Testis (tissue), 3 donors: ENCODE data around the gene GNAT1. TPM values are rescaled to one million over a fixed set of nuclear protein-coding genes. Genes with fewer than 3 reads are reported as not detected.

Experiments used
- DNase-seq: peaks from one replicate; pipeline ENCODE4 v3.0.0-alpha.2; 2019
- H3K27ac ChIP-seq, 2 donors: fragments of 200-600 bp; sonication (generic); one replicate each; pipeline ENCODE4 v1.5.1; 2019
- H3K27me3 ChIP-seq: fragments of 200-600 bp; sonication (generic); one replicate; pipeline ENCODE4 v1.5.1; 2019
- H3K36me3 ChIP-seq: fragments of 200-600 bp; sonication (generic); one replicate; pipeline ENCODE4 v1.5.1; 2017; ENCODE audit warnings: low read depth; ENCODE audit errors: missing control alignments
- H3K4me1 ChIP-seq: fragments of 200-600 bp; sonication (generic); one replicate; pipeline ENCODE4 v1.5.1; 2019
- H3K4me3 ChIP-seq, 2 donors: fragments of 200-600 bp; sonication (generic); one replicate each; pipeline ENCODE4 v1.5.1; 2017 to 2019
- H3K9me3 ChIP-seq: fragments of 200-600 bp; sonication (generic); one replicate; pipeline ENCODE4 v1.5.1; 2017
- POLR2A ChIP-seq: fragments of 450-650 bp; IDR thresholded peaks from one replicate; pipeline ENCODE4 v1.6.1; 2017; ENCODE audit warnings: antibody characterized with exemption, mild to moderate bottlenecking, moderate library complexity
- WGBS, 2 donors: methylation state at CpG; one replicate each; pipeline ENCODE4 v1.1.5; 2018; 5-methylcytosine and 5-hydroxymethylcytosine counted together
- intact Hi-C: fragments of 100-400 bp; cut with DNase I; formaldehyde crosslinking; loops from one replicate; pipeline ENCODE4 v1.15.1; 2023; ENCODE audit warnings: low total_unique reads
- polyA plus RNA-seq: library from polyadenylated mRNA; stranded (reverse); fragments of 350-450 nt; fragmentation: Illumina TruSeq; extraction: RNeasy Lipid Tissue Mini Kit (QIAGEN cat#74804); gene quantifications from one replicate; pipeline ENCODE4 v1.2.3, GENCODE V29; 2014; ENCODE audit warnings: low read depth, low replicate concordance; ENCODE audit not compliant: insufficient read depth
- total RNA-seq, 2 donors: library from RNA; depleted of rRNA; stranded (reverse); fragments of >200 nt; gene quantifications; one replicate each; pipeline ENCODE4 v1.2.3, GENCODE V29; 2016
- TF ChIP-seq, protein P1 (sequence below), 3 experiments: fragments of 450-650 bp in 2 of 3; fragments of 200-600 bp in 1 of 3; sonication (generic) in 1 of 3; IDR thresholded peaks; one replicate each; pipeline ENCODE4 v1.5.1; 2016 to 2019; ENCODE audit warnings: antibody characterized with exemption in 3 of 3, mild to moderate bottlenecking in 2 of 3, moderate library complexity in 1 of 3

Gene GNAT1
- total and polyA plus RNA-seq, 3 donors from 2014 or later, result 0.93 to 2.3 (median 1.2) TPM

- intact Hi-C loops, result no loop called here
- TF ChIP-seq POLR2A, result no peak
- TF ChIP-seq, protein P1, sequence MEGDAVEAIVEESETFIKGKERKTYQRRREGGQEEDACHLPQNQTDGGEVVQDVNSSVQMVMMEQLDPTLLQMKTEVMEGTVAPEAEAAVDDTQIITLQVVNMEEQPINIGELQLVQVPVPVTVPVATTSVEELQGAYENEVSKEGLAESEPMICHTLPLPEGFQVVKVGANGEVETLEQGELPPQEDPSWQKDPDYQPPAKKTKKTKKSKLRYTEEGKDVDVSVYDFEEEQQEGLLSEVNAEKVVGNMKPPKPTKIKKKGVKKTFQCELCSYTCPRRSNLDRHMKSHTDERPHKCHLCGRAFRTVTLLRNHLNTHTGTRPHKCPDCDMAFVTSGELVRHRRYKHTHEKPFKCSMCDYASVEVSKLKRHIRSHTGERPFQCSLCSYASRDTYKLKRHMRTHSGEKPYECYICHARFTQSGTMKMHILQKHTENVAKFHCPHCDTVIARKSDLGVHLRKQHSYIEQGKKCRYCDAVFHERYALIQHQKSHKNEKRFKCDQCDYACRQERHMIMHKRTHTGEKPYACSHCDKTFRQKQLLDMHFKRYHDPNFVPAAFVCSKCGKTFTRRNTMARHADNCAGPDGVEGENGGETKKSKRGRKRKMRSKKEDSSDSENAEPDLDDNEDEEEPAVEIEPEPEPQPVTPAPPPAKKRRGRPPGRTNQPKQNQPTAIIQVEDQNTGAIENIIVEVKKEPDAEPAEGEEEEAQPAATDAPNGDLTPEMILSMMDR (IDR thresholded peaks at IDR 0.05), result no peak
Measured at GRCh38 chr3:50233176-50233575, 41.8 kb downstream of the GNAT1 start.

GRCh38 chr3:50235716-50236483 is 44.5 kb downstream of the GNAT1 start, which contains the start of gene GNAI2:
GNAI2 (plus strand) TSS chr3:50236204; CDS start chr3:50236336, 132 bp downstream.
- DNase-seq, result peak; percentile 99
- H3K4me1 ChIP-seq, result peaks cover 19% of the 10 kb centered on the region
- 0 to 1% methylated on average over 22 to 55 of the region's 75 CpGs for WGBS, 2 donors
- H3K36me3 ChIP-seq, result no peaks in the 10 kb centered on the region
- intact Hi-C loops, result no loop called here
- peak; percentile 90 for TF ChIP-seq POLR2A
- TF ChIP-seq, protein P1 (IDR thresholded peaks at IDR 0.05), result peak in 1 of 3 experiments; percentile 12
- H3K27ac ChIP-seq, result peak within 1 kb of the TSS; percentile 81 to 89
- no peaks in the 10 kb centered on the region for H3K27me3 ChIP-seq
- H3K4me3 ChIP-seq, result peak within 1 kb of the TSS; percentile 84 to 86
- no peaks in the 10 kb centered on the region for H3K9me3 ChIP-seq

More at GRCh38 chr3:50233176-50233575, 41.8 kb downstream of the GNAT1 start:
- Histone ChIP-seq H3K9me3 (no peaks in the 10 kb centered on the region), H3K36me3 (no peaks in the 10 kb centered on the region), H3K4me1 (peaks cover 4% of the 10 kb centered on the region), H3K4me3 (no peak overlapping the region), H3K27ac (no peak overlapping the region), H3K27me3 (no peaks in the 10 kb centered on the region)
- WGBS, 2 donors, result 95% methylated on average over 4 of the region's 4 CpGs
- no peak for DNase-seq

DNA sequence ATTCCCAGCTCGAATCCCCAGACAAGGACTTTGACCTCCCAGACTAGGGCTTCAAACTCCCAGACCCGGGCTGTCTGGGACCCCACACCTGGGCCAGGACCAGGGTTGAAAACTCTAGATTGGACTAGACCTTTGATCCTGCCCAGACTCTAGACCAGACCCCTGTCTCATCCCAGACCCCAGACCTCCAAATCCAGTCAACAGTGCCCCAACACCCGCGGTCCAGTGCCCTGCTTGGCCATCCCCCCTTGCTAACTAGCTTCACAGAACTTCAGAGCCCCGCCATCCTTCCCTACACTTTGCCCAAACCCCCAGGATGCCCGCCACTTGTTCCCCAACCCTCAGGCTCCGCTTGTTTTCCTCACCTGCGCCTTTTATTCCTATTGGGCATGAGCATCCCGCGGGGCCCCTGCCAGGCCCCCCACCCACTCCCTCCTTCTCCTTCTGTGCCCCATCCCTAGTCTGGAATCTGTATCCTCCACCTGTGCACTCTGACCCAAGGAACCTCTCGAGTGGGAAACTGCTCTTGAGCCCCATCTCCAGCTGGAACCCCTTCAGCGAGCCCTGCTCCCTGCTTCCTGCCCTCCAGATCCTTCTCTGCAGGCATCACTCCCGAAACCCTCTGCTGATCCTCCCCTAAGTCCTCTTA is 45.2 kb downstream of the GNAT1 start:
- peaks cover 26% of the 10 kb centered on the region for H3K4me1 ChIP-seq
- peak overlapping the region; percentile 84 to 86 for H3K4me3 ChIP-seq
- H3K9me3 ChIP-seq, result no peaks in the 10 kb centered on the region
- DNase-seq, result no peak
- 0 to 2% methylated on average over 13 of the region's 13 CpGs for WGBS, 2 donors
- H3K27ac ChIP-seq, result peak overlapping the region; percentile 81 to 89
- intact Hi-C loops, result no loop called here
- TF ChIP-seq, protein P1 (IDR thresholded peaks at IDR 0.05), result no peak
- no peak for TF ChIP-seq POLR2A
- H3K36me3 ChIP-seq, result no peaks in the 10 kb centered on the region
- no peaks in the 10 kb centered on the region for H3K27me3 ChIP-seq

GRCh38 chr3:50237133-50237651 is 45.8 kb downstream of the GNAT1 start:
- intact Hi-C loops, result no loop called here
- H3K27ac ChIP-seq, result peak overlapping the region; percentile 81 to 89
- peak overlapping the region; percentile 84 to 86 for H3K4me3 ChIP-seq
- DNase-seq, result no peak
- no peaks in the 10 kb centered on the region for H3K36me3 ChIP-seq
- WGBS, 2 donors, result 0 to 3% methylated on average over 4 to 7 of the region's 7 CpGs
- TF ChIP-seq, protein P1 (IDR thresholded peaks at IDR 0.05), result no peak
- no peak for TF ChIP-seq POLR2A
- H3K27me3 ChIP-seq, result no peaks in the 10 kb centered on the region
- peaks cover 30% of the 10 kb centered on the region for H3K4me1 ChIP-seq
- no peaks in the 10 kb centered on the region for H3K9me3 ChIP-seq
